ENCODE measurements around the gene RAET1L.
"Not testable (repeated sequence)": the region's sequence is repeated elsewhere in the genome, so short reads cannot be mapped to it uniquely, and the experiment has no call there.

The RAET1L gene

GRCh38 chr6:150025201-150025917 lies at the start of gene RAET1L:
RAET1L (minus strand) TSS chr6:150025532; CDS start chr6:150025471, 61 bp downstream.
- DNase-seq: peak; percentile 8

GRCh38 chr6:150075034-150075421 lies 49.7 kb upstream of the RAET1L start:
- DNase-seq: no peak

GRCh38 chr6:150074396-150075033 lies 49.2 kb upstream of the RAET1L start:
- not testable (repeated sequence) for DNase-seq

GRCh38 chr6:150072201-150072600 lies 46.9 kb upstream of the RAET1L start:
- peak; percentile 20 for DNase-seq

GRCh38 chr6:150070236-150070818 lies 45.0 kb upstream of the RAET1L start:
- no peak for DNase-seq

GRCh38 chr6:150069706-150070105 lies 44.4 kb upstream of the RAET1L start:
- DNase-seq: no peak

GRCh38 chr6:150068720-150069648 lies 43.7 kb upstream of the RAET1L start, which contains the start of gene ULBP3:
ULBP3 (minus strand) TSS chr6:150069121; CDS start chr6:150069066, 55 bp downstream.
- DNase-seq: peak; percentile 86

- no peak for DNase-seq
Measured at GRCh38 chr6:150068151-150068550, 42.8 kb upstream of the RAET1L start.

- DNase-seq: no peak
Measured at GRCh38 chr6:150065083-150065482, 39.8 kb upstream of the RAET1L start.

GRCh38 chr6:150063640-150064039 lies 38.3 kb upstream of the RAET1L start:
- no peak for DNase-seq

GRCh38 chr6:150059973-150060372 lies 34.6 kb upstream of the RAET1L start:
- not testable (repeated sequence) for DNase-seq

- no peak for DNase-seq
Measured at GRCh38 chr6:150058986-150059385, 33.7 kb upstream of the RAET1L start.

- no peak for DNase-seq
Measured at GRCh38 chr6:150058231-150058792, 33.0 kb upstream of the RAET1L start.

GRCh38 chr6:150057501-150057951 lies 32.2 kb upstream of the RAET1L start:
- DNase-seq: no peak

- DNase-seq: no peak
Measured at GRCh38 chr6:150056916-150057315, 31.6 kb upstream of the RAET1L start.

- DNase-seq: no peak
Measured at GRCh38 chr6:150056156-150056555, 30.8 kb upstream of the RAET1L start.

GRCh38 chr6:150055131-150055530 lies 29.8 kb upstream of the RAET1L start:
- no peak for DNase-seq

- no peak for DNase-seq
Measured at GRCh38 chr6:150053450-150053849, 28.1 kb upstream of the RAET1L start.

- no peak for DNase-seq
Measured at GRCh38 chr6:150050846-150051245, 25.5 kb upstream of the RAET1L start.

GRCh38 chr6:150048099-150048498 lies 22.8 kb upstream of the RAET1L start:
- DNase-seq: no peak

- DNase-seq: no peak
Measured at GRCh38 chr6:150046943-150047342, 21.6 kb upstream of the RAET1L start.

GRCh38 chr6:150044621-150045145 lies 19.4 kb upstream of the RAET1L start:
- no peak for DNase-seq
